Activated T-cell treated with anti-CD3 and anti-CD28 coated beads for 48 hours (primary cell): ENCODE data around the gene ARMC3.
"Not testable (repeated sequence)": the region's sequence is repeated elsewhere in the genome, so short reads cannot be mapped to it uniquely, and the experiment has no call there.

Source experiments
- DNase-seq: peaks from one replicate; pipeline ENCODE4 v3.0.0-alpha.2; 2020; ENCODE audit warnings: low read depth

ARMC3 gene

GRCh38 chr10:22927661-22928403 is at the start of gene ARMC3:
ARMC3 (plus strand) TSS chr10:22928053; CDS start chr10:22931997, 3,944 bp downstream.
- DNase-seq = peak; percentile 71

DNA sequence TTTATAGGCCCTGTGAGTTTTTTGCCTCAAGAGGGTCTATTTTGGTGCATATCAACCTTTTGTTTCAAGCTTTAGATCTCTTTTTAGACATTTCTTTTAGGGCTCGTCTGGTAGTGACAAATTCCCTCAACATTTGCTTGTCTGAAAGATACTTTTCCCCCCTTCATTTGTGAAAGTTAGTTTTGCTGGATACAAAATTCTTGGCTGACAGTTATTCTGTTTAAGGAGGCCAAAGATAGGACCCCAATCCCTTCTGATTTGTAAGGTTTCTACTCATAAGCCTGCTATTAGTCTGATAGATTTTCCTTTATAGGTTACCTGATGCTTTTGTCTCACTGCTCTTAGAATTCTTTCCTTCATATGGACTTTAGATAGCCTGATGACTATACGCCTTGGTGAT is 36.1 kb upstream of the ARMC3 start:
- no peak for DNase-seq

- no peak for DNase-seq
Observed at GRCh38 chr10:22893781-22894180, 34.1 kb upstream of the ARMC3 start.

GRCh38 chr10:22894714-22895113 is 33.1 kb upstream of the ARMC3 start:
- no peak for DNase-seq

DNA sequence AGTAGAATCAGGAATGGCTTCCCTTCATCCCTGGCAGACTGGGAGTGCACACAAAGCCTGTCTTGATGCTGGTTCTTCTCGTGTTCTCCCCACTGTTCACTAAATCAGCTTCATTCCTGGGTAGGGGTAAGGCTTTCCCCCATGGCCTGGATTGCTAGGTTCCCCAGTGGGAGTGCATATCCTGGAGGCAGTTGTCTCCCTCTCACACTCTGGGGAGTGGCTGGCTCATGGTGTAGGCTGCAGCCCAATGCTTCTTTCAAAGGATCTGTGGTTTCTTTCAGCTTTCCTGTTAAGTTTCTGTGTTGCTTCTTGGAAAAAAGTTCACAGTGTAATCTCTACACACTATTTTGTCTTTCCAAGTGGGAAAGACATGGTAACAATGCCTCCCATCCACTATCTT is 32.6 kb upstream of the ARMC3 start:
- DNase-seq = no peak

DNA sequence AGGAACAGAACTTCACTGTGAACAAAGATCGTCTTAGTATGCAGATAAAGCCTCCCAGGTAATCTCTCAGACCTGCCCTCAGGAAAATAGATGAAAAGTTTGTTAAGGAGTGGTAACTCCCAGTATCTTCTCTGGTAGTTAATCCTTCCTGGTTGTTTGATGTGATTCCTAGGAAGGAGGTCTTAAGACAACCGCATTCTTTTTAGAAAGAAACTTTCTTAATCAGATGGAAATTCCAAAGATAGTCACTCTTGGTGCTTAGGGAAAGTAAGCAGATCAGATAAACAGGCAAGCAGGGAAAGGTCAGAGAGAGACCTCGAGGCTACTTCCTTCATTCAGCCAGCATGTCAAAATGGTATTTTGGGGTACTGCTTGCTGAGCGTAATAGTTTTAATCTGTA is 30.5 kb upstream of the ARMC3 start:
- no peak for DNase-seq

DNA sequence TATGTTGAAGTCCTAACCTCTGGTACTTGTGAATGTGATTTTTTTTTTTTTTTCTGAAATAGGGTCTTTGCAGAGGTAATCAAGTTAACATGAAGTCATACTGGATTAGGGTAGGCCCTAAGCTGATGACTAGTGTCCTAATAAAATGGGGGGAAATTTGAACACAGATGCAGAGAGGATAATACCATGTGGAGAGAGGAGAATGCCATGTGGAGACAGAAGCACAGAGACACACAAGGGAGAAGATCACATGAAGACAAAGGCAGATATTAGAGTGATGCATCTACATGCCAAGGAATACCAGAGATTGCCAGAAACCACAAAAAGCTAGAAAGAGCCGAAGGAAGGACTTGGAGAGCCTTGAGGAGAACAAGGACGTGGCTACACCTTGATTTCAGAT is 28.5 kb upstream of the ARMC3 start:
- no peak for DNase-seq

DNA sequence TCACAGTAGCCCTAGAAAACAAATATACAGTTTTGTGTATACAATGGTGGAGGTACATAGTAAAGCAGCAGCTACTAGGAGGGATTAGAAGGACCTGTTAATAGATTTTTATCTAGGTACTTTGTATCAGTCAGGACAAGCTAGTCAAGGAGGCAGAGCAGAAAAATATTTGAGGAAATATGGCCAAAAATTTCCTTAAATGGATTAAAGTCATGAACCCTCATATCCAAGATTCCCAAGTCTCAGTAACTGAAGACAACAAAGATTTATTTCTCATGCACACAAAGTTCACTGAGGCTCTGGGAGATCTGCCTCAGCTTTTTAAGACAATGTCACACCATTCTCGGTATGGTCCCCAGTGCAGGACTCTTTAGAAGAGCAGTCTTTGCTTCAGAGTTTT is 28.1 kb upstream of the ARMC3 start:
- no peak for DNase-seq

DNA sequence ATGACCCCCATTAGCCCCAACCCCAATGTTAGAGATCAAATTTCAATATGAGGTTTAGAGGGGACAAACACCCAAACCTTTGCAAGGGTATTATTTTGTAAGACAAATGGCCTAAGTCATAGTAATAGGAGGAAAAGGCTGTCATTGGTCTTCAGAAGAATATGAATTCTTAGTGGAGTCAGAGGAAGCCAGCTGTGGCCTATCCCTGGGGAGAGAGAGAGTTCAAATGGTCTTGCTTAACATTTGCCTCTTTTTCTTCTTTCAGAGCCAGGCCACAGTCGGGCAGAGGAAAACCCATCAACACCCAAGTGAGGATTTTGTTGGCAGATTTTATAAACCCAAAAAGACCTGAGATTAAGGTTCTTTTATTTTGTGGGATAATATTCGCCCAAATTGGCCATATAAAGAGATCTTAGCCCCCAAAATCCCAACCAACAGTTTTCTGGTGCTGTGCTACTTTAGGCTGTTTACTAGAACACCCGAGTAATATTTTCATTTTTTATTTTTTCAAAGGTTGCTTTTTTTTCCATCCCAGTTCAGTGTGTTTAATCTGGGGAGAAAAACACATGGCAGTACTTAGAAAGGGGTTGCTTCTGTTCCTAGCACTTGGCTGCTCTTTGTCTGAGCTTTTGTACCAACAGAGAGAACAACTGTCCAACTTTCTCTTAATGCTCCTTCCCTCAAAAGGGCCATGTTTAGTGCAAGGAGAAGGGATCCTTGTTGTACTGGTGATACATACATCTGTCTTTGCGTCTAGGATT is 26.8 kb upstream of the ARMC3 start:
- no peak for DNase-seq

DNA sequence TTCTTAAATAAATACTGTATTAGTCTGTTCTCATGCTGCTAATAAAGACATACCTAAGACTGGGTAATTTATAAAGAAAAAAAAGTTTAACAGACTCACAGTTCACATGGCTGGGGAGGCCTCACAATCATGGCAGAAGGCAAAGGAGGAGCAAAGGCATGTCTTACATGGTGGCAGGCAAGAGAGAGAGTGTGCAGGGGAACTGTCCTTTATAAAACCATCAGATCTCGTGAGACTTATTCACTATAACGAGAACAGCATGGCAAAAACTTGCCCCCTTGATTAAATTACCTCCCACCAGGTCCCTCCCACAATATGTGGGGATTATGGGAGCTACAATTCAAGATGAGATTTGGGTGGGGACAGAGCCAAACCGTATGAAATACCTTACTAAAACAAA is 25.7 kb upstream of the ARMC3 start:
- not testable (repeated sequence) for DNase-seq

DNA sequence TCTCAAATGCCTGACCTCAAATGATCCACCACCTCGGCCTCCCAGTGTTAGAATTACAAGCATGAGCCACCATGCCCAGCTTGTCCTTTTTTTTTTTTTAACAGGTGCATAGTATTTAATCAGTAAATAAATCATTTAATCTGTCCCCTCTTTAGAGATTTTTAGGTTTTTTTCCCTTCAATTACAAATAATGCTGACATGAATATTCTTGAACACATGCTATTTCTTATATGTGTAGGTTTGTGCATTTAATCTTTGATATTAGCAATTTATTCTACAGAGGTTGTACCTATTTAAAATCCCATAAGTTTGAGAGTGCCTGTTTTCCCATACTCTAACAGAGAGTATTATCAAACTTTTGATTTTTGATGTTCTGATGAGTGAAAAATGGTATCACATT is 24.2 kb upstream of the ARMC3 start:
- no peak for DNase-seq

- no peak for DNase-seq
Observed at GRCh38 chr10:22906767-22907166, 21.1 kb upstream of the ARMC3 start.

GRCh38 chr10:22908837-22909236 is 19.0 kb upstream of the ARMC3 start:
- DNase-seq = no peak

DNA sequence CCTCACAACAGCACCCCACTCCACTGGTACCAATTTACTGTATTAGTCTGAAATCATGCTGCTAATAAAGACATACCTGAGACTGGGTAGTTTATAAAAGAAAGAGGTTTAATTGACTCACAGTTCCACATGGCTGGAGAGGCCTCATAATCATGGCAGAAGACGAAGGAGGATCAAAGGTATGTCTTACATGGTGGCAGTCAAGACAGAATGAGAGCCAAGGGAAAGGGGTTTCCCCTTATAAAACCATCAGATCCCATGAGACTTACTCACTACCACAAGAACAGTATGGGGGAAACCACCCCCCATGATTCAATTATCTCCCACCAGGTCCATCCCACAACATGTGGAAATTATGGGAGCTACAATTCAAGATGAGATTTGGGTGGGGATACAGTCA is 18.2 kb upstream of the ARMC3 start:
- not testable (repeated sequence) for DNase-seq

- DNase-seq = no peak
Observed at GRCh38 chr10:22911067-22911466, 16.8 kb upstream of the ARMC3 start.

DNA sequence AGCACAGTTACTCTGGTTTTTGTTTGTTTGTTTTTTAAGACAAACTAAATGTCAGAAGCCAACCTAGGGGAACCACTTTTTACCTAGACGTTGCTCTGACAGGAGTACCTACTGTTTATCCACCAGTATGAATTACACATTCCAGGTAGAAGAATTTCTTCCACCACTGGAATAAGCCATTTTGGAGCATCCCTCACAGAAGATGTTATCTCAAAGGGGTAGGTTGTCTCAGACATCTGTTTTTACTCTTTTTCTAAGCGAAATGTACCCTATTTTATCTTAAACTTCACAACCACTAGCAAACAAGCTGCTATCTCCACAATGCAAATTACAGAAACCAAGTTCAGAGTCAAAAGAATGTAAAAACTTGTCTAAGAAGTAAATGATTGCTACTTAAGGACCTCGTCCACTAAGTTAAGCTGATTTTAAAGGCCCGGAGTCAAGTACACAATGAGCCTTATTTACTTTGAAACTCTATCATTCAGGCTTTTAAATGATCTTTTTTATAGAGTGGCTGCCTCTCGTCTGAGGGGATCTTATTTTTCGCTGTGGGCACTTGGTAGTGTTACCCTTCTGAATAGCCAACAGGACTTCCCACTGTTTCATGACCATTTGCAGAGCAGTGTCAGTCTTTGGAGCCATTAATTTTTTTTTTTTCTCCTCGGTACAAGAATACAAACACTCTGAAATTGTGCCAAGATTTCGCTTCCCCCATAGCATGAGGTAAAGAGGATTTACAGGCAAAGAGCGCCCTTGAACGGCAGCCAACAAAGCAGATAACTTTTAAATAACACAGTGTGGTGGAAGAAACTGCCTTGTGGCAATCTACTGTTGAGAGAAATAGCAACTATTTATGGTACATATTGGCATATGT is 15.7 kb upstream of the ARMC3 start:
- DNase-seq = no peak

- no peak for DNase-seq
Observed at GRCh38 chr10:22912763-22913384, 15.0 kb upstream of the ARMC3 start.

GRCh38 chr10:22913474-22914092 is 14.3 kb upstream of the ARMC3 start:
- no peak for DNase-seq

GRCh38 chr10:22915314-22915713 is 12.5 kb upstream of the ARMC3 start:
- DNase-seq = no peak

- no peak for DNase-seq
Observed at GRCh38 chr10:22925088-22925487, 2.8 kb upstream of the ARMC3 start.

- no peak for DNase-seq
Observed at GRCh38 chr10:22927166-22927565, 687 bp upstream of the ARMC3 start.

GRCh38 chr10:22929053-22929452 is 1.2 kb downstream of the ARMC3 start:
- DNase-seq = not testable (repeated sequence)
